GM12878 (cell line): ENCODE measurements around the gene HPD.

Experiments used
- BRCA1 ChIP-seq: IDR thresholded peaks from 2 replicates; pipeline ENCODE4 v1.6.1; 2011; ENCODE audit warnings: low read depth, low read length, improper control_type of control experiment
- CHD2 ChIP-seq: IDR thresholded peaks from 2 replicates; pipeline ENCODE4 v1.6.1; 2011; ENCODE audit warnings: low read depth, low read length, improper control_type of control experiment, borderline replicate concordance
- EED ChIP-seq: sonication (generic); IDR thresholded peaks from 2 replicates; pipeline ENCODE4 v1.6.1; 2016; ENCODE audit warnings: antibody characterized with exemption, low read depth
- EP300 ChIP-seq, 2 experiments: fragments of 150-350 bp in 1 of 2; IDR thresholded peaks; 2 replicates each; pipeline ENCODE4 v1.6.1; 2011 to 2012; ENCODE audit warnings: low read depth in 2 of 2, low read length in 2 of 2, borderline replicate concordance in 1 of 2, improper control_type of control experiment in 1 of 2, inconsistent platforms in 1 of 2; ENCODE audit not compliant: control insufficient read depth in 1 of 2
- HSF1 ChIP-seq: fragments of 150-350 bp; IDR thresholded peaks from 2 replicates; pipeline ENCODE4 v1.6.1; 2014; ENCODE audit warnings: mild to moderate bottlenecking, low read depth, low read length
- POLR2A ChIP-seq: IDR thresholded peaks from 2 replicates; pipeline ENCODE4 v1.6.1; 2011; ENCODE audit warnings: low read depth, mild to moderate bottlenecking, low read length
- RBBP5 ChIP-seq: fragments of 200-600 bp; sonication (generic); conservative IDR thresholded peaks from 2 replicates; pipeline ENCODE4 v1.6.1; 2016
- RFX5 ChIP-seq: IDR thresholded peaks from 2 replicates; pipeline ENCODE4 v1.6.1; 2011; ENCODE audit warnings: low read depth, low read length, improper control_type of control experiment
- SIN3A ChIP-seq: IDR thresholded peaks from 2 replicates; pipeline ENCODE4 v1.6.1; 2012; ENCODE audit warnings: low read depth, low read length, improper control_type of control experiment
- TAF1 ChIP-seq: IDR thresholded peaks from 2 replicates; pipeline ENCODE4 v1.6.1; 2011; ENCODE audit warnings: mild to moderate bottlenecking, low read depth, low read length, borderline replicate concordance
- TCF7 ChIP-seq: IDR thresholded peaks from 2 replicates; pipeline ENCODE4 v1.6.1; 2014; ENCODE audit warnings: antibody characterized with exemption, borderline replicate concordance
- TF ChIP-seq, protein P1 (sequence below): IDR thresholded peaks from 2 replicates; pipeline ENCODE4 v1.6.1; 2012; ENCODE audit warnings: low read depth, low read length, improper control_type of control experiment
- TF ChIP-seq, protein P2 (sequence below), 3 experiments: IDR thresholded peaks in 2 of 3; conservative IDR thresholded peaks in 1 of 3; 2 replicates each; pipeline ENCODE4 v1.5.1; 2011; ENCODE audit warnings: low read depth in 3 of 3, low read length in 3 of 3, mild to moderate bottlenecking in 3 of 3, control low read depth in 2 of 3, moderate library complexity in 2 of 3, inconsistent platforms in 1 of 3, mixed read lengths in 1 of 3; ENCODE audit not compliant: control insufficient read depth in 2 of 3, insufficient read depth in 1 of 3; ENCODE audit errors: extremely low read depth in 1 of 3

GRCh38 chr12:121828306-121828705, 30.4 kb downstream of the HPD start:
- TF ChIP-seq SIN3A (no peak), POLR2A (no peak), RBBP5 (no peak), BRCA1 (no peak), TCF7 (no peak), CHD2 (no peak), EED (no peak), EP300 (IDR thresholded peaks at IDR 0.05; ENCODE audit: borderline replicate concordance in 1 of 2, control insufficient read depth in 1 of 2, low read depth in 2 of 2, low read length in 2 of 2) (no peak), TAF1 (no peak), RFX5 (no peak), HSF1 (no peak)
- TF ChIP-seq, protein P1, sequence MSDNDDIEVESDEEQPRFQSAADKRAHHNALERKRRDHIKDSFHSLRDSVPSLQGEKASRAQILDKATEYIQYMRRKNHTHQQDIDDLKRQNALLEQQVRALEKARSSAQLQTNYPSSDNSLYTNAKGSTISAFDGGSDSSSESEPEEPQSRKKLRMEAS, result no peak
- TF ChIP-seq, protein P2, sequence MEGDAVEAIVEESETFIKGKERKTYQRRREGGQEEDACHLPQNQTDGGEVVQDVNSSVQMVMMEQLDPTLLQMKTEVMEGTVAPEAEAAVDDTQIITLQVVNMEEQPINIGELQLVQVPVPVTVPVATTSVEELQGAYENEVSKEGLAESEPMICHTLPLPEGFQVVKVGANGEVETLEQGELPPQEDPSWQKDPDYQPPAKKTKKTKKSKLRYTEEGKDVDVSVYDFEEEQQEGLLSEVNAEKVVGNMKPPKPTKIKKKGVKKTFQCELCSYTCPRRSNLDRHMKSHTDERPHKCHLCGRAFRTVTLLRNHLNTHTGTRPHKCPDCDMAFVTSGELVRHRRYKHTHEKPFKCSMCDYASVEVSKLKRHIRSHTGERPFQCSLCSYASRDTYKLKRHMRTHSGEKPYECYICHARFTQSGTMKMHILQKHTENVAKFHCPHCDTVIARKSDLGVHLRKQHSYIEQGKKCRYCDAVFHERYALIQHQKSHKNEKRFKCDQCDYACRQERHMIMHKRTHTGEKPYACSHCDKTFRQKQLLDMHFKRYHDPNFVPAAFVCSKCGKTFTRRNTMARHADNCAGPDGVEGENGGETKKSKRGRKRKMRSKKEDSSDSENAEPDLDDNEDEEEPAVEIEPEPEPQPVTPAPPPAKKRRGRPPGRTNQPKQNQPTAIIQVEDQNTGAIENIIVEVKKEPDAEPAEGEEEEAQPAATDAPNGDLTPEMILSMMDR (IDR thresholded peaks at IDR 0.05 in 2 of 3, conservative IDR thresholded peaks at IDR 0.05 in 1 of 3; ENCODE audit: control insufficient read depth in 2 of 3, extremely low read depth in 1 of 3, insufficient read depth in 1 of 3, low read depth in 3 of 3, low read length in 3 of 3), result no peak
